K562 (cell line): Measurements from ENCODE around the gene PCSK7. TPM values are rescaled to one million over a fixed set of nuclear protein-coding genes. Genes with fewer than 3 reads are reported as not detected.

Source experiments
- CREM ChIP-seq: IDR thresholded peaks from 2 replicates; pipeline ENCODE4 v1.6.1; 2014; ENCODE audit warnings: antibody characterized with exemption, low read depth
- CTBP1 ChIP-seq: fragments of 450-650 bp; IDR thresholded peaks from 2 replicates; pipeline ENCODE4 v1.6.1; 2016; ENCODE audit warnings: borderline replicate concordance
- ELF1 ChIP-seq: fragments of 200-800 bp; sonication (Bioruptor generic); IDR thresholded peaks from 2 replicates; pipeline ENCODE4 v1.6.1; 2016; ENCODE audit warnings: missing genetic modification characterization, missing compliant biosample characterization
- HCFC1 ChIP-seq: IDR thresholded peaks from 2 replicates; pipeline ENCODE4 v1.6.1; 2012; ENCODE audit warnings: low read depth, low read length, improper control_type of control experiment
- HDAC3 ChIP-seq: fragments of 450-650 bp; IDR thresholded peaks from 2 replicates; pipeline ENCODE4 v1.6.1; 2018; ENCODE audit warnings: borderline replicate concordance, mild to moderate bottlenecking, moderate library complexity; ENCODE audit not compliant: partially characterized antibody
- HNRNPLL ChIP-seq: fragments of 200-400 bp; formaldehyde crosslinking; IDR thresholded peaks from 2 replicates; pipeline ENCODE4 v1.6.1; 2017; ENCODE audit warnings: low read length, low read depth, mild to moderate bottlenecking; ENCODE audit not compliant: poor library complexity, severe bottlenecking
- KLF10 ChIP-seq: fragments of 250-450 bp; sonication (Bioruptor Pico); IDR thresholded peaks from 2 replicates; pipeline ENCODE4 v1.6.1; 2021; ENCODE audit warnings: matching md5 sums
- MBD2 ChIP-seq: sonication (generic); IDR thresholded peaks from 2 replicates; pipeline ENCODE4 v1.6.1; 2016; ENCODE audit warnings: low read depth, borderline replicate concordance
- PCBP2 ChIP-seq: fragments of 200-400 bp; formaldehyde crosslinking; IDR thresholded peaks from 2 replicates; pipeline ENCODE4 v1.6.1; 2018; ENCODE audit warnings: low read length, low read depth, mild to moderate bottlenecking, moderate library complexity; ENCODE audit not compliant: poor library complexity, severe bottlenecking
- PHB ChIP-seq: fragments of 250-450 bp; sonication (Bioruptor Pico); IDR thresholded peaks from 2 replicates; pipeline ENCODE4 v1.5.0; 2021
- SPI1 ChIP-seq: IDR thresholded peaks from 2 replicates; pipeline ENCODE4 v1.6.1; 2011; ENCODE audit warnings: low read depth, low read length, control low read depth, borderline replicate concordance
- TARDBP ChIP-seq: fragments of 450-650 bp; IDR thresholded peaks from 2 replicates; pipeline ENCODE4 v1.6.1; 2016
- TSC22D4 ChIP-seq: fragments of 450-650 bp; IDR thresholded peaks from 2 replicates; pipeline ENCODE4 v1.6.1; 2016; ENCODE audit warnings: missing genetic modification characterization, missing biosample characterization, control low read depth
- ZNF24 ChIP-seq: fragments of 450-650 bp; IDR thresholded peaks from 2 replicates; pipeline ENCODE4 v1.6.1; 2016
- ZNF699 ChIP-seq: fragments of 250-450 bp; sonication (Bioruptor Pico); IDR thresholded peaks from 2 replicates; pipeline ENCODE4 v1.8.0; 2021; ENCODE audit warnings: mild to moderate bottlenecking, moderate library complexity; ENCODE audit not compliant: insufficient replicate concordance
- polyA plus RNA-seq, 8 experiments: library from polyadenylated mRNA; depleted of rRNA in 4 of 8; stranded (reverse) in 5 of 8; unstranded in 3 of 8; fragments of >200 nt; fragmentation: Nextera tagmentation in 2 of 8; fragmentation: Illumina TruSeq in 1 of 8; extraction: Ambion mirVana in 2 of 8; extraction: Trizol in 1 of 8; gene quantifications; 2 replicates each; pipeline versions ENCODE4 v1.2.1 to v1.2.3, GENCODE V29; 2011 to 2014; ENCODE audit warnings: inconsistent platforms in 1 of 8, missing spikeins in 1 of 8
- total RNA-seq, 7 experiments: library from RNA; depleted of rRNA in 6 of 7; stranded (reverse); fragments of >200 nt in 6 of 7; fragmentation: Illumina TruSeq in 2 of 7; extraction: Trizol in 2 of 7; gene quantifications; 2 replicates each; pipeline versions ENCODE4 v1.2.1 to v1.2.3, GENCODE V29; 2011 to 2021; ENCODE audit warnings: low replicate concordance in 1 of 7
- TF ChIP-seq, protein P1 (sequence below), 2 experiments: fragments of 200-800 bp in 1 of 2; sonication (Bioruptor generic) in 1 of 2; sonication (generic) in 1 of 2; formaldehyde crosslinking in 1 of 2; IDR thresholded peaks in 1 of 2; conservative IDR thresholded peaks in 1 of 2; 2 replicates each; pipeline versions ENCODE4 v1.5.0 to v1.6.1; 2016 to 2020; ENCODE audit warnings: missing compliant biosample characterization in 1 of 2, missing genetic modification characterization in 1 of 2, missing genetic modification reagents in 1 of 2
- TF ChIP-seq, protein P2 (sequence below): fragments of 450-650 bp; IDR thresholded peaks from 2 replicates; pipeline ENCODE4 v1.6.1; 2014; ENCODE audit warnings: low read depth, mild to moderate bottlenecking, moderate library complexity, borderline replicate concordance
- TF ChIP-seq, protein P3 (sequence below), 2 experiments: fragments of 450-650 bp in 1 of 2; IDR thresholded peaks; 2 replicates each; pipeline ENCODE4 v1.6.1; 2011 to 2017; ENCODE audit warnings: low read depth in 2 of 2, antibody characterized with exemption in 1 of 2, borderline replicate concordance in 1 of 2, low read length in 1 of 2, mild to moderate bottlenecking in 1 of 2, mixed read lengths in 1 of 2; ENCODE audit not compliant: control insufficient read depth in 1 of 2
- TF ChIP-seq, protein P4 (sequence below): fragments of 200-800 bp; sonication (Bioruptor generic); IDR thresholded peaks from 2 replicates; pipeline ENCODE4 v1.6.1; 2017; ENCODE audit warnings: missing genetic modification characterization, missing compliant biosample characterization

Gene PCSK7
- total and polyA plus RNA-seq, 9 of the 15 experiments (the other 6 are each of a cell fraction or from before 2014, with no cell fraction given): 3.1 to 29.2 (median 15.6) TPM

DNA sequence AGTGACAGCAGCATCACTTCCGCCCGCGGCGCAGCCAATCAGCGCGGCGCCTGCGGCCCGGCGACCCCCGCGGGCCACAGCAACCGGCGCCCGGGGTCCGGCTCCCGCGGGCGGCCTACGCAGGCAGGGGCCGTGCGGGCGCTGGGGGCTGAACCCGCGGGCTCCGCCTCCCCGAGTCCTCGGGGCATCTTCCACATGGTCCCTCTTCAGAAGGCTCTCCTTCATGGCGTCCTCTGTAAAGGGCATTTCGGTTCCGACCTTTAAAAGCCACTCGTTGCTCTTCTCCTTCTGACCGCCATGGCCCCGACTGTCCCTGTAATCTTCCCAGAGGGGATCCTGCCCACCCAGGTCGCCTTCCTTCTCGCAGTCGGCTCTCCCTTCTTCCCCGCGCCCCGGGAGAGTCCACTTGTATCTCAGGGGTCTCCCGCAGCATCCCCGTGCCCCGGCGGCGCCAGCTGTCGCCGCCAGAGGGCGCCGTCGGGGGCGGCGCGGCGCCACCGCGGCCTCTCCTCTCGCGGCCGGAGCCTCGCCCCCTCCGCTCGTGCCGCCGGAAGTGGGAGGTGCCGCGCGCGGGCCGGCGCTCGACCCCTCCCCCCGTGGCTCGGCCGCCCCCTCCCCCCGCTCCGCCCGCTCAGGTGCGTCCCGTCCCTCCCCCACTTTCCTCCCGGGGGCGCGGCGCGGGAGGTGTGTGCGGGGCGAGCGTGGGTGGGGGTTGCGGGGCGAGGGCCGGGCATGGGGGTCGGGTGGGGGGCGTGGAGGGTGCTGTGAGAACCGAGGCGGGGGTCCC, 412 bp upstream of the PCSK7 start, which contains the start of gene RNF214 (continued):
- TF ChIP-seq, protein P1, sequence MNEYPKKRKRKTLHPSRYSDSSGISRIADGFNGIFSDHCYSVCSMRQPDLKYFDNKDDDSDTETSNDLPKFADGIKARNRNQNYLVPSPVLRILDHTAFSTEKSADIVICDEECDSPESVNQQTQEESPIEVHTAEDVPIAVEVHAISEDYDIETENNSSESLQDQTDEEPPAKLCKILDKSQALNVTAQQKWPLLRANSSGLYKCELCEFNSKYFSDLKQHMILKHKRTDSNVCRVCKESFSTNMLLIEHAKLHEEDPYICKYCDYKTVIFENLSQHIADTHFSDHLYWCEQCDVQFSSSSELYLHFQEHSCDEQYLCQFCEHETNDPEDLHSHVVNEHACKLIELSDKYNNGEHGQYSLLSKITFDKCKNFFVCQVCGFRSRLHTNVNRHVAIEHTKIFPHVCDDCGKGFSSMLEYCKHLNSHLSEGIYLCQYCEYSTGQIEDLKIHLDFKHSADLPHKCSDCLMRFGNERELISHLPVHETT (CRISPR knock-in tag; conservative IDR thresholded peaks at IDR 0.05 in 1 of 2, IDR thresholded peaks at IDR 0.05 in 1 of 2): peak in 1 of 2 experiments; percentile 99; a peak in 2 of 4 replicates
- TF ChIP-seq HDAC3: no peak
- TF ChIP-seq TSC22D4 (tag): no peak
- TF ChIP-seq, protein P2, sequence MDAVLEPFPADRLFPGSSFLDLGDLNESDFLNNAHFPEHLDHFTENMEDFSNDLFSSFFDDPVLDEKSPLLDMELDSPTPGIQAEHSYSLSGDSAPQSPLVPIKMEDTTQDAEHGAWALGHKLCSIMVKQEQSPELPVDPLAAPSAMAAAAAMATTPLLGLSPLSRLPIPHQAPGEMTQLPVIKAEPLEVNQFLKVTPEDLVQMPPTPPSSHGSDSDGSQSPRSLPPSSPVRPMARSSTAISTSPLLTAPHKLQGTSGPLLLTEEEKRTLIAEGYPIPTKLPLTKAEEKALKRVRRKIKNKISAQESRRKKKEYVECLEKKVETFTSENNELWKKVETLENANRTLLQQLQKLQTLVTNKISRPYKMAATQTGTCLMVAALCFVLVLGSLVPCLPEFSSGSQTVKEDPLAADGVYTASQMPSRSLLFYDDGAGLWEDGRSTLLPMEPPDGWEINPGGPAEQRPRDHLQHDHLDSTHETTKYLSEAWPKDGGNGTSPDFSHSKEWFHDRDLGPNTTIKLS: peak; percentile 30; the same call in 1 of the 2 replicates
- peak; percentile 85; the same call in 1 of the 2 replicates for TF ChIP-seq PHB (CRISPR knock-in tag)
- TF ChIP-seq MBD2: peak; percentile 34; the same call in 1 of the 2 replicates
- no peak for TF ChIP-seq PCBP2
- TF ChIP-seq TARDBP: no peak
- TF ChIP-seq, protein P3, sequence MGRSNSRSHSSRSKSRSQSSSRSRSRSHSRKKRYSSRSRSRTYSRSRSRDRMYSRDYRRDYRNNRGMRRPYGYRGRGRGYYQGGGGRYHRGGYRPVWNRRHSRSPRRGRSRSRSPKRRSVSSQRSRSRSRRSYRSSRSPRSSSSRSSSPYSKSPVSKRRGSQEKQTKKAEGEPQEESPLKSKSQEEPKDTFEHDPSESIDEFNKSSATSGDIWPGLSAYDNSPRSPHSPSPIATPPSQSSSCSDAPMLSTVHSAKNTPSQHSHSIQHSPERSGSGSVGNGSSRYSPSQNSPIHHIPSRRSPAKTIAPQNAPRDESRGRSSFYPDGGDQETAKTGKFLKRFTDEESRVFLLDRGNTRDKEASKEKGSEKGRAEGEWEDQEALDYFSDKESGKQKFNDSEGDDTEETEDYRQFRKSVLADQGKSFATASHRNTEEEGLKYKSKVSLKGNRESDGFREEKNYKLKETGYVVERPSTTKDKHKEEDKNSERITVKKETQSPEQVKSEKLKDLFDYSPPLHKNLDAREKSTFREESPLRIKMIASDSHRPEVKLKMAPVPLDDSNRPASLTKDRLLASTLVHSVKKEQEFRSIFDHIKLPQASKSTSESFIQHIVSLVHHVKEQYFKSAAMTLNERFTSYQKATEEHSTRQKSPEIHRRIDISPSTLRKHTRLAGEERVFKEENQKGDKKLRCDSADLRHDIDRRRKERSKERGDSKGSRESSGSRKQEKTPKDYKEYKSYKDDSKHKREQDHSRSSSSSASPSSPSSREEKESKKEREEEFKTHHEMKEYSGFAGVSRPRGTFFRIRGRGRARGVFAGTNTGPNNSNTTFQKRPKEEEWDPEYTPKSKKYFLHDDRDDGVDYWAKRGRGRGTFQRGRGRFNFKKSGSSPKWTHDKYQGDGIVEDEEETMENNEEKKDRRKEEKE (IDR thresholded peaks at IDR 0.05; ENCODE audit: borderline replicate concordance in 1 of 2, control insufficient read depth in 1 of 2, low read depth in 2 of 2, low read length in 1 of 2): peak in 1 of 2 experiments; percentile 76; a peak in 1 of 4 replicates
- TF ChIP-seq HNRNPLL: peak; percentile 71
- peak; percentile 87 for TF ChIP-seq CTBP1
- TF ChIP-seq ZNF24: 0 out of 2 replicates have a peak, but pooled peaks have one; percentile 12
- TF ChIP-seq HCFC1: peak; percentile 68
- no peak for TF ChIP-seq KLF10 (CRISPR knock-in tag)
- 0 out of 2 replicates have a peak, but pooled peaks have one; percentile 29 for TF ChIP-seq ELF1
- TF ChIP-seq SPI1: 0 out of 2 replicates have a peak, but pooled peaks have one; percentile 66
- TF ChIP-seq CREM: peak; percentile 78; the same call in 1 of the 2 replicates
- no peak for TF ChIP-seq ZNF699 (CRISPR knock-in tag)
- TF ChIP-seq, protein P4, sequence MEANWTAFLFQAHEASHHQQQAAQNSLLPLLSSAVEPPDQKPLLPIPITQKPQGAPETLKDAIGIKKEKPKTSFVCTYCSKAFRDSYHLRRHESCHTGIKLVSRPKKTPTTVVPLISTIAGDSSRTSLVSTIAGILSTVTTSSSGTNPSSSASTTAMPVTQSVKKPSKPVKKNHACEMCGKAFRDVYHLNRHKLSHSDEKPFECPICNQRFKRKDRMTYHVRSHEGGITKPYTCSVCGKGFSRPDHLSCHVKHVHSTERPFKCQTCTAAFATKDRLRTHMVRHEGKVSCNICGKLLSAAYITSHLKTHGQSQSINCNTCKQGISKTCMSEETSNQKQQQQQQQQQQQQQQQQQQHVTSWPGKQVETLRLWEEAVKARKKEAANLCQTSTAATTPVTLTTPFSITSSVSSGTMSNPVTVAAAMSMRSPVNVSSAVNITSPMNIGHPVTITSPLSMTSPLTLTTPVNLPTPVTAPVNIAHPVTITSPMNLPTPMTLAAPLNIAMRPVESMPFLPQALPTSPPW (CRISPR knock-in tag): peak; percentile 92
